Lung (tissue), 12 donors: ENCODE measurements around the gene FOXC2. TPM values are rescaled to one million over a fixed set of nuclear protein-coding genes. Genes with fewer than 3 reads are reported as not detected.

Experiments used
- ATAC-seq: fragments of 200-7000 bp; cut with Tn5 transposase; one replicate; pipeline ENCODE4 v1.9.1; 2020; ENCODE audit warnings: moderate number of reproducible peaks; ENCODE audit not compliant: insufficient read depth, low FRiP score
- DNase-seq, 3 donors: peaks; one replicate each; pipeline ENCODE4 v3.0.0-alpha.2; 2013 to 2017
- H3K27ac ChIP-seq, 2 donors: one replicate each; pipeline ENCODE4 v1.5.1; 2013; ENCODE audit warnings: mild to moderate bottlenecking in 2 of 2, moderate library complexity in 2 of 2, control low read depth in 1 of 2, inconsistent platforms in 1 of 2, low read depth in 1 of 2, low read length in 1 of 2
- H3K27me3 ChIP-seq, 3 donors: one replicate each; pipeline ENCODE4 v1.5.1; 2013; ENCODE audit warnings: low read length in 2 of 3; ENCODE audit not compliant: control insufficient read depth in 3 of 3, insufficient read depth in 3 of 3
- H3K36me3 ChIP-seq, 4 donors: one replicate each; pipeline ENCODE4 v1.5.1; 2013; ENCODE audit warnings: low read length in 4 of 4, mild to moderate bottlenecking in 1 of 4, moderate library complexity in 1 of 4; ENCODE audit not compliant: control insufficient read depth in 4 of 4, insufficient read depth in 4 of 4
- H3K4me1 ChIP-seq, 5 donors: one replicate each; pipeline ENCODE4 v1.5.1; 2013; ENCODE audit warnings: low read length in 5 of 5, mild to moderate bottlenecking in 2 of 5, moderate library complexity in 1 of 5; ENCODE audit not compliant: control insufficient read depth in 5 of 5, insufficient read depth in 5 of 5
- H3K4me3 ChIP-seq: one replicate; pipeline ENCODE4 v1.5.1; 2013; ENCODE audit warnings: mild to moderate bottlenecking, control low read depth, moderate library complexity
- H3K9ac ChIP-seq, 2 donors: one replicate each; pipeline ENCODE4 v1.5.1; 2013; ENCODE audit warnings: low read length in 2 of 2, control low read depth in 1 of 2; ENCODE audit not compliant: insufficient read depth in 1 of 2
- H3K9me3 ChIP-seq, 4 donors: one replicate each; pipeline ENCODE4 v1.5.1; 2013; ENCODE audit warnings: low read length in 3 of 4, mild to moderate bottlenecking in 1 of 4, moderate library complexity in 1 of 4; ENCODE audit not compliant: control insufficient read depth in 4 of 4, insufficient read depth in 3 of 4
- CTCF ChIP-seq: IDR thresholded peaks from 2 replicates; pipeline ENCODE4 v1.5.1; 2012; ENCODE audit warnings: mild to moderate bottlenecking; ENCODE audit errors: control extremely low read depth, extremely low read depth
- WGBS, 2 donors: extraction: QIAGEN DNeasy Blood & Tissue Kit; methylation state at CpG; one replicate each; pipeline ENCODE4 v1.1.7; 2013; 5-methylcytosine and 5-hydroxymethylcytosine counted together
- polyA plus RNA-seq, 2 donors: library from polyadenylated mRNA; stranded (reverse); fragments of 200-250 nt; gene quantifications; one replicate each; pipeline ENCODE4 v1.2.1, GENCODE V29; 2013
- total RNA-seq, 2 donors: library from RNA; depleted of rRNA in 1 of 2; stranded (reverse); fragments of >200 nt in 1 of 2; gene quantifications; one replicate each; pipeline ENCODE4 v1.2.1, GENCODE V29; 2014 to 2021
- donor health status: control.
- donor health status: control.
- donor health status: Bipolar disorder and iron deficiency.
- donor health status: healthy.
- donor health status: DM: yes; HTN: yes; CAD: no.

The FOXC2 gene
- total and polyA plus RNA-seq, 4 donors, result 0.37 to 2.7 (median 0.63) TPM

- Histone ChIP-seq H3K9ac (no peak overlapping the region), H3K4me3 (no peak overlapping the region), H3K9me3 (no peaks in the 10 kb centered on the region), H3K27me3 (peaks cover 4 to 21% (median 20%) of the 10 kb centered on the region in 3 donors), H3K27ac (no peak overlapping the region), H3K36me3 (no peaks in the 10 kb centered on the region), H3K4me1 (peaks cover 0 to 8% (median 4%) of the 10 kb centered on the region in 5 donors)
- 95 to 99% methylated on average over 3 of the region's 3 CpGs for WGBS, 2 donors
- DNase-seq (no peak), ATAC-seq (no peak)
- TF ChIP-seq CTCF, result no peak
Observed at GRCh38 chr16:86605950-86606349, 39.3 kb downstream of the FOXC2 start.

DNA sequence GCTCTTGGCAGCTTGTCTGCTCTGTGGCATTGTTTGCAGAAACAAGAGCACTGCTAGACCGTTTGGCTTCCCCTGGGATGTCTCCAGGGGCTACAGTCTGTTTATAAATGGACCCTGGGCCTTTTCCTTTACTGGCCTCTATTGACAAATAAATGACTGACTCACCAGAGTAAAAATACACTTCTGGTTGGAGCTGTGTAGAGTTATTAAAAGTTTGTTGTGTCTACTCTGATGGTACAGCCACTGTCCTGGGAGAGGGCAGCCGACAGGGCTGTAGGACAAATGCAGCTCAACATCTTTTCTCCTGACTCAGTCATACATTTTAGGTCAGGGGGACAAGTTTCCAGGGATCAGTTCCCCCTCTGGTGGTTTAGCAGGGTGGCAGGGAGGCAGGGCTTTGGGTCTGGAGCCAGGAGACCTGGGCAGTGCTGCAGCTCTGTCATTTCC, 41.7 kb downstream of the FOXC2 start:
- no peak overlapping the region for H3K4me3 ChIP-seq
- no peaks in the 10 kb centered on the region for H3K9me3 ChIP-seq
- H3K36me3 ChIP-seq, result no peaks in the 10 kb centered on the region
- TF ChIP-seq CTCF, result no peak
- peak in 1 of 3 donors; percentile 35 for DNase-seq
- no peak overlapping the region for H3K9ac ChIP-seq
- no peak for ATAC-seq
- peaks cover 4 to 21% (median 13%) of the 10 kb centered on the region in 3 donors for H3K27me3 ChIP-seq
- peaks cover 0 to 19% (median 13%) of the 10 kb centered on the region in 5 donors for H3K4me1 ChIP-seq
- 44 to 72% methylated on average over 2 of the region's 2 CpGs for WGBS, 2 donors
- H3K27ac ChIP-seq, result no peak overlapping the region

DNA sequence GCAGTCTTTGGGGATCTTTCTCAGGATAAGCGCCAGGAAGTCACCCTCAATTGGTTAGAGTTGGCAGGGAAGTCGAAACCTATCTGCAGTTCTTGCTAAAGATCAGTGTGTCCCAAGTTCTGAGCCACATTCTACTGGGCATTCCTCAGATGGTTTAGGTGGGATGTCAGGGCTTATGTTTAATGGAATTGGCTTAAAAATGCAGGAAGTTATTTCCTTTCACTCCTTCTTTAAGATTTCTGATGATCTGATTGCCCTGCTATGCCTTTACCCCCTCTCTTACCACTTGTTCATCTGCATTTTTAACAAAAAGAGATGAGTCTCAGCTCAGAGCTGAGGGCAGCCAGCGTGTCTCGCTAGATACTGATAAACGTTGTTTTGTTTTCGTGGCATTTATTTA, 42.5 kb downstream of the FOXC2 start:
- Histone ChIP-seq H3K4me1 (peaks cover 0 to 19% (median 13%) of the 10 kb centered on the region in 5 donors), H3K9me3 (no peaks in the 10 kb centered on the region), H3K9ac (no peak overlapping the region), H3K4me3 (no peak overlapping the region), H3K27me3 (peaks cover 3 to 23% (median 13%) of the 10 kb centered on the region in 3 donors), H3K27ac (no peak overlapping the region), H3K36me3 (no peaks in the 10 kb centered on the region)
- no peak for TF ChIP-seq CTCF
- no peak for ATAC-seq
- WGBS, 2 donors, result 74 to 85% methylated on average over 6 of the region's 6 CpGs
- no peak for DNase-seq

DNA sequence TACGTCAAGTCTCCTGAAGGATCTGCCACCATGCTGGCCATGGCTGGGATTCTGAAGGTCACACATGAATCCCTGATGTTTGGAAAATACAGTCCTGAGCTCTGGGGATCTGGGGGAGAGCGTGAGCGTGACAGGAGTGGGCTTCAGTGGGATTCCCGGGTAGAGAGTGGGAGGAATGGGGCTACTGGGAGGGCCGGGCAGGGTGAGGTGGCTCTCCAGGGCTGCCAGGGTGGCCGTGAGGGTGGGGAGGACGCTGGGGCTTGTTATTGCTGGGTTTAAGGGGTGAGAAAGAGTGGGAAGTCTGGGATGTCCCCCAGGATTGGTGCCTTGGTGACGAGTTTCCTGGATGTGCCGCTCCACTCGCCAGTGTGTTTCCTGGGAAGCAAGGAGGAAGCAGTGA, 43.0 kb downstream of the FOXC2 start:
- H3K9me3 ChIP-seq, result no peaks in the 10 kb centered on the region
- H3K27me3 ChIP-seq, result peaks cover 0 to 23% (median 13%) of the 10 kb centered on the region in 3 donors
- peaks cover 0 to 19% (median 13%) of the 10 kb centered on the region in 5 donors for H3K4me1 ChIP-seq
- no peak for ATAC-seq
- H3K4me3 ChIP-seq, result no peak overlapping the region
- 82 to 90% methylated on average over 10 of the region's 10 CpGs for WGBS, 2 donors
- H3K9ac ChIP-seq, result no peak overlapping the region
- no peak for DNase-seq
- H3K27ac ChIP-seq, result no peak overlapping the region
- H3K36me3 ChIP-seq, result no peaks in the 10 kb centered on the region
- TF ChIP-seq CTCF, result no peak
